Endodermal cell (in vitro differentiated cells): ENCODE data around the gene NADK2. TPM values are rescaled to one million over a fixed set of nuclear protein-coding genes. Genes with fewer than 3 reads are reported as not detected.
"Not testable (repeated sequence)": the region's sequence is repeated elsewhere in the genome, so short reads cannot be mapped to it uniquely, and the experiment has no call there.

Experiments used
- DNase-seq: peaks from one replicate; pipeline ENCODE4 v3.0.0-alpha.2; 2017
- H3K27ac ChIP-seq: 2 replicates; pipeline ENCODE4 v1.5.1; 2013; ENCODE audit warnings: mild to moderate bottlenecking, low read depth, low read length, moderate library complexity
- H3K27me3 ChIP-seq: 2 replicates; pipeline ENCODE4 v1.6.1; 2013; ENCODE audit warnings: mild to moderate bottlenecking, low read length, moderate library complexity; ENCODE audit not compliant: insufficient read depth, control insufficient read depth, poor library complexity, severe bottlenecking
- H3K36me3 ChIP-seq: 2 replicates; pipeline ENCODE4 v1.7.0; 2013; ENCODE audit warnings: mild to moderate bottlenecking, low read length, moderate library complexity; ENCODE audit not compliant: control insufficient read depth, insufficient read depth
- H3K4me1 ChIP-seq: one replicate; pipeline ENCODE4 v1.7.0; 2013; ENCODE audit warnings: low read length; ENCODE audit not compliant: control insufficient read depth, insufficient read depth
- H3K4me3 ChIP-seq: 2 replicates; pipeline ENCODE4 v1.5.1; 2013; ENCODE audit warnings: mild to moderate bottlenecking, low read length, moderate library complexity
- H3K9ac ChIP-seq: 2 replicates; pipeline ENCODE4 v1.6.1; 2013; ENCODE audit warnings: mild to moderate bottlenecking, low read length, moderate library complexity; ENCODE audit not compliant: poor library complexity, severe bottlenecking; ENCODE audit errors: extremely low read depth
- H3K9me3 ChIP-seq: 2 replicates; pipeline ENCODE4 v1.6.1; 2013; ENCODE audit warnings: mild to moderate bottlenecking, low read length, moderate library complexity; ENCODE audit not compliant: control insufficient read depth
- H3K27ac Mint-ChIP-seq: 2 replicates; pipeline ENCODE4 v1.8.0; 2020; ENCODE audit warnings: mixed read lengths
- H3K27me3 Mint-ChIP-seq: 2 replicates; pipeline ENCODE4 v1.8.0; 2021; ENCODE audit warnings: mild to moderate bottlenecking, mixed read lengths; ENCODE audit not compliant: insufficient read depth
- H3K36me3 Mint-ChIP-seq: 2 replicates; pipeline ENCODE4 v1.8.0; 2020; ENCODE audit warnings: low read depth, mixed read lengths
- H3K4me1 Mint-ChIP-seq: 2 replicates; pipeline ENCODE4 v1.8.0; 2020; ENCODE audit warnings: mixed read lengths
- H3K4me3 Mint-ChIP-seq: 2 replicates; pipeline ENCODE4 v1.8.0; 2020; ENCODE audit warnings: mild to moderate bottlenecking, moderate library complexity, mixed read lengths
- H3K9me3 Mint-ChIP-seq: 2 replicates; pipeline ENCODE4 v1.8.0; 2020; ENCODE audit warnings: mild to moderate bottlenecking, mixed read lengths
- CTCF ChIP-seq: fragments of 200-600 bp; sonication (generic); conservative IDR thresholded peaks from 2 replicates; pipeline ENCODE4 v1.5.0; 2021; ENCODE audit warnings: antibody characterized with exemption, mild to moderate bottlenecking
- WGBS, 2 experiments: methylation state at CpG; one replicate each; pipeline versions ENCODE4 v1.1.5 to v1.1.7; 2013; ENCODE audit warnings: missing lambda C conversion rate in 2 of 2, mixed read lengths in 1 of 2; ENCODE audit not compliant: insufficient coverage in 1 of 2, insufficient read length in 1 of 2; 5-methylcytosine and 5-hydroxymethylcytosine counted together
- total RNA-seq, 2 donors: library from RNA; stranded (reverse); fragmentation: NEBNext Ultra II Directional in 1 of 2; extraction: Animal tissue kit (Norgen Biotek cat#: 25700) in 1 of 2; gene quantifications; 2 replicates in 1 of 2; 3 replicates in 1 of 2; pipeline ENCODE4 v1.2.1, GENCODE V29; 2021

Gene NADK2
- total RNA-seq, 2 donors from 2014 or later = 27.5 to 44.5 TPM

GRCh38 chr5:36193746-36194145 lies 48.0 kb downstream of the NADK2 start:
- H3K27me3 Mint-ChIP-seq = no peaks in the 10 kb centered on the region
- WGBS, 2 experiments = 96% methylated on average over 5 of the region's 5 CpGs; no CpG with 5 or more reads in 1 of the 2 experiments
- no peak overlapping the region for H3K27ac Mint-ChIP-seq
- Histone ChIP-seq H3K27me3 (no peaks in the 10 kb centered on the region), H3K36me3 (peaks cover 45% of the 10 kb centered on the region), H3K9ac (no peak overlapping the region), H3K4me3 (no peak overlapping the region), H3K4me1 (no peaks in the 10 kb centered on the region), H3K27ac (no peak overlapping the region), H3K9me3 (peaks cover 21% of the 10 kb centered on the region)
- H3K9me3 Mint-ChIP-seq = peaks cover 30% of the 10 kb centered on the region
- H3K36me3 Mint-ChIP-seq = peaks cover 52% of the 10 kb centered on the region
- H3K4me1 Mint-ChIP-seq = no peaks in the 10 kb centered on the region
- DNase-seq = no peak
- H3K4me3 Mint-ChIP-seq = no peak overlapping the region
- TF ChIP-seq CTCF = no peak

- not testable (repeated sequence) for H3K9ac ChIP-seq, H3K4me1 Mint-ChIP-seq, H3K27me3 ChIP-seq, H3K4me1 ChIP-seq, H3K27ac ChIP-seq, H3K27me3 Mint-ChIP-seq, H3K27ac Mint-ChIP-seq, DNase-seq, H3K4me3 ChIP-seq, H3K4me3 Mint-ChIP-seq
- 100% methylated on average over 1 of the region's 4 CpGs; no CpG with 5 or more reads in 1 of the 2 experiments for WGBS, 2 experiments
- Histone ChIP-seq H3K9me3 (peaks cover 13% of the 10 kb centered on the region), H3K36me3 (peaks cover 45% of the 10 kb centered on the region)
- Mint-ChIP-seq H3K36me3 (peaks cover 84% of the 10 kb centered on the region), H3K9me3 (peaks cover 44% of the 10 kb centered on the region)
Observed at GRCh38 chr5:36184408-36184807, 57.3 kb downstream of the NADK2 start.

GRCh38 chr5:36181774-36182173 lies 60.0 kb downstream of the NADK2 start:
- Mint-ChIP-seq H3K36me3 (peaks cover 73% of the 10 kb centered on the region), H3K4me3 (no peak overlapping the region), H3K9me3 (peaks cover 20% of the 10 kb centered on the region), H3K4me1 (no peaks in the 10 kb centered on the region), H3K27me3 (no peaks in the 10 kb centered on the region), H3K27ac (no peak overlapping the region)
- Histone ChIP-seq H3K4me1 (no peaks in the 10 kb centered on the region), H3K27me3 (no peaks in the 10 kb centered on the region), H3K4me3 (no peak overlapping the region), H3K27ac (no peak overlapping the region), H3K36me3 (peaks cover 68% of the 10 kb centered on the region), H3K9me3 (peaks cover 6% of the 10 kb centered on the region), H3K9ac (no peak overlapping the region)
- no peak for TF ChIP-seq CTCF
- no peak for DNase-seq
- WGBS, 2 experiments = 83 to 97% methylated on average over 2 of the region's 2 CpGs
